ENCODE measurements around the gene TRAF2. TPM values are rescaled to one million over a fixed set of nuclear protein-coding genes. Genes with fewer than 3 reads are reported as not detected.
"Not testable (repeated sequence)": the region's sequence is repeated elsewhere in the genome, so short reads cannot be mapped to it uniquely, and the experiment has no call there.

TRAF2 gene
- total RNA-seq, 1 experiment from 2014 or later: 29.2 TPM

- intact Hi-C loops (cut with micrococcal nuclease; ENCODE audit: unreplicated experiment): loop anchor here (5.0 kb wide), 1 partner anchor 42 kb away; no protein-coding TSS in a partner anchor
- H3K36me3 ChIP-seq (ENCODE audit: insufficient read depth, low read length, poor library complexity, severe bottlenecking); BruUV-seq (replicated peaks); H3K27me3 ChIP-seq (replicated peaks; ENCODE audit: insufficient read depth, low read depth, low read length, poor library complexity); H3K9me3 ChIP-seq (ENCODE audit: low read depth, low read length, poor library complexity, severe bottlenecking); H3K27ac ChIP-seq (ENCODE audit: low read depth, low read length, poor library complexity, severe bottlenecking); H3K4me3 ChIP-seq (ENCODE audit: low read depth, low read length, poor library complexity, severe bottlenecking); POLR2A ChIA-PET (ENCODE audit: low non-redundant PET): not testable (repeated sequence)
- H3K4me1 ChIP-seq (ENCODE audit: insufficient read depth, low read length, poor library complexity, severe bottlenecking): peaks cover 32% of the 10 kb centered on the region
- CTCF ChIA-PET: interaction anchor here (0.6 to 0.7 kb wide), 2 partner anchors 51 to 79 kb away, joined by 3 to 5 read pairs; no protein-coding TSS in a partner anchor
- peak; percentile 52 for DNase-seq (ENCODE audit: low spot score)
- TF ChIP-seq CTCF (conservative IDR thresholded peaks at IDR 0.05; ENCODE audit: low read depth, low read length): peak; percentile 64
These were observed 42.2 kb upstream of the TRAF2 start for GRCh38 chr9:136843801-136844740.

GRCh38 chr9:136844761-136845464 is 41.4 kb upstream of the TRAF2 start:
- no peak overlapping the region for H3K4me3 ChIP-seq (ENCODE audit: low read depth, low read length, poor library complexity, severe bottlenecking)
- no peak overlapping the region for H3K27ac ChIP-seq (ENCODE audit: low read depth, low read length, poor library complexity, severe bottlenecking)
- TF ChIP-seq EZH2 (IDR thresholded peaks at IDR 0.05; ENCODE audit: borderline replicate concordance, low read depth, low read length, poor library complexity, severe bottlenecking) (no peak), CTCF (conservative IDR thresholded peaks at IDR 0.05; ENCODE audit: low read depth, low read length) (no peak)
- intact Hi-C loops (cut with micrococcal nuclease; ENCODE audit: unreplicated experiment): loop anchor here (5.0 kb wide), 1 partner anchor 43 kb away; no protein-coding TSS in a partner anchor
- no peak for DNase-seq (ENCODE audit: low spot score)
- peaks cover under 1% of the 10 kb centered on the region for H3K36me3 ChIP-seq (ENCODE audit: insufficient read depth, low read length, poor library complexity, severe bottlenecking)
- H3K9me3 ChIP-seq (ENCODE audit: low read depth, low read length, poor library complexity, severe bottlenecking): no peaks in the 10 kb centered on the region
- no TSS peak for BruUV-seq (replicated peaks)
- H3K4me1 ChIP-seq (ENCODE audit: insufficient read depth, low read length, poor library complexity, severe bottlenecking): peaks cover 32% of the 10 kb centered on the region
- ChIA-PET POLR2A (ENCODE audit: low non-redundant PET) (no interaction called here), CTCF (no interaction called here)
- no peaks in the 10 kb centered on the region for H3K27me3 ChIP-seq (replicated peaks; ENCODE audit: insufficient read depth, low read depth, low read length, poor library complexity)

GRCh38 chr9:136845465-136846260 is 40.7 kb upstream of the TRAF2 start:
- no peak overlapping the region for H3K27ac ChIP-seq (ENCODE audit: low read depth, low read length, poor library complexity, severe bottlenecking)
- no peaks in the 10 kb centered on the region for H3K27me3 ChIP-seq (replicated peaks; ENCODE audit: insufficient read depth, low read depth, low read length, poor library complexity)
- no peak for TF ChIP-seq CTCF (conservative IDR thresholded peaks at IDR 0.05; ENCODE audit: low read depth, low read length)
- TF ChIP-seq EZH2 (IDR thresholded peaks at IDR 0.05; ENCODE audit: borderline replicate concordance, low read depth, low read length, poor library complexity, severe bottlenecking): no peak
- no peaks in the 10 kb centered on the region for H3K36me3 ChIP-seq (ENCODE audit: insufficient read depth, low read length, poor library complexity, severe bottlenecking)
- CTCF ChIA-PET: no interaction called here
- no peak for DNase-seq (ENCODE audit: low spot score)
- POLR2A ChIA-PET (ENCODE audit: low non-redundant PET): no interaction called here
- H3K9me3 ChIP-seq (ENCODE audit: low read depth, low read length, poor library complexity, severe bottlenecking): no peaks in the 10 kb centered on the region
- no peak overlapping the region for H3K4me3 ChIP-seq (ENCODE audit: low read depth, low read length, poor library complexity, severe bottlenecking)
- intact Hi-C loops (cut with micrococcal nuclease; ENCODE audit: unreplicated experiment): no loop called here
- BruUV-seq (replicated peaks): no TSS peak
- H3K4me1 ChIP-seq (ENCODE audit: insufficient read depth, low read length, poor library complexity, severe bottlenecking): peaks cover 30% of the 10 kb centered on the region
